H4 (cell line): Measurements from ENCODE around the gene HBP1. TPM values are rescaled to one million over a fixed set of nuclear protein-coding genes. Genes with fewer than 3 reads are reported as not detected.
A peak's percentile ranks its signal among the peaks of the same experiment; 100 is the strongest.
"Not testable (repeated sequence)": the region's sequence is repeated elsewhere in the genome, so short reads cannot be mapped to it uniquely, and the experiment has no call there.

Experiments
- DNase-seq: peaks from one replicate; pipeline ENCODE4 v3.0.0-alpha.2; 2015; ENCODE audit warnings: low spot score
- total RNA-seq: library from RNA; depleted of rRNA; stranded (reverse); fragments of >200 nt; shearing (Covaris generic); gene quantifications from 2 replicates; pipeline ENCODE4 v1.2.3, GENCODE V29; 2014

The HBP1 gene
- total RNA-seq, 1 experiment from 2014 or later: 69.8 TPM

GRCh38 chr7:107181172-107181571 is 12.4 kb downstream of the HBP1 start:
- DNase-seq: no peak

GRCh38 chr7:107185716-107186115 is 16.9 kb downstream of the HBP1 start:
- no peak for DNase-seq

GRCh38 chr7:107186240-107186639 is 17.4 kb downstream of the HBP1 start:
- DNase-seq: no peak

GRCh38 chr7:107187774-107188173 is 19.0 kb downstream of the HBP1 start:
- no peak for DNase-seq

- DNase-seq: no peak
Observed at GRCh38 chr7:107190090-107190489, 21.3 kb downstream of the HBP1 start.

GRCh38 chr7:107194052-107194451 is 25.2 kb downstream of the HBP1 start:
- no peak for DNase-seq

GRCh38 chr7:107196834-107197610 is 28.2 kb downstream of the HBP1 start:
- no peak for DNase-seq

- peak; percentile 43 for DNase-seq
Observed at GRCh38 chr7:107201795-107202450, 33.1 kb downstream of the HBP1 start.

GRCh38 chr7:107203607-107204006 is 34.8 kb downstream of the HBP1 start:
- DNase-seq: no peak

GRCh38 chr7:107206136-107206535 is 37.3 kb downstream of the HBP1 start:
- no peak for DNase-seq

GRCh38 chr7:107206706-107207105 is 37.9 kb downstream of the HBP1 start:
- no peak for DNase-seq

- DNase-seq: no peak
Observed at GRCh38 chr7:107207459-107207858, 38.7 kb downstream of the HBP1 start.

- DNase-seq: no peak
Observed at GRCh38 chr7:107208024-107208521, 39.3 kb downstream of the HBP1 start.

- DNase-seq: no peak
Observed at GRCh38 chr7:107208563-107208962, 39.8 kb downstream of the HBP1 start.

- DNase-seq: no peak
Observed at GRCh38 chr7:107209565-107209964, 40.8 kb downstream of the HBP1 start.

- no peak for DNase-seq
Observed at GRCh38 chr7:107210400-107210799, 41.6 kb downstream of the HBP1 start.

- no peak for DNase-seq
Observed at GRCh38 chr7:107212725-107213124, 43.9 kb downstream of the HBP1 start.

- DNase-seq: no peak
Observed at GRCh38 chr7:107213193-107213788, 44.5 kb downstream of the HBP1 start.

GRCh38 chr7:107213945-107214344 is 45.1 kb downstream of the HBP1 start:
- no peak for DNase-seq

- DNase-seq: no peak
Observed at GRCh38 chr7:107219563-107220244, 50.9 kb downstream of the HBP1 start.

- no peak for DNase-seq
Observed at GRCh38 chr7:107220356-107220755, 51.6 kb downstream of the HBP1 start.

- DNase-seq: not testable (repeated sequence)
Observed at GRCh38 chr7:107220806-107221205, 52.0 kb downstream of the HBP1 start.
